ENCODE data around the gene SSTR3.
A peak's percentile ranks its signal among the peaks of the same experiment; 100 is the strongest.
"Not testable (repeated sequence)": the region's sequence is repeated elsewhere in the genome, so short reads cannot be mapped to it uniquely, and the experiment has no call there.

The SSTR3 gene

DNA sequence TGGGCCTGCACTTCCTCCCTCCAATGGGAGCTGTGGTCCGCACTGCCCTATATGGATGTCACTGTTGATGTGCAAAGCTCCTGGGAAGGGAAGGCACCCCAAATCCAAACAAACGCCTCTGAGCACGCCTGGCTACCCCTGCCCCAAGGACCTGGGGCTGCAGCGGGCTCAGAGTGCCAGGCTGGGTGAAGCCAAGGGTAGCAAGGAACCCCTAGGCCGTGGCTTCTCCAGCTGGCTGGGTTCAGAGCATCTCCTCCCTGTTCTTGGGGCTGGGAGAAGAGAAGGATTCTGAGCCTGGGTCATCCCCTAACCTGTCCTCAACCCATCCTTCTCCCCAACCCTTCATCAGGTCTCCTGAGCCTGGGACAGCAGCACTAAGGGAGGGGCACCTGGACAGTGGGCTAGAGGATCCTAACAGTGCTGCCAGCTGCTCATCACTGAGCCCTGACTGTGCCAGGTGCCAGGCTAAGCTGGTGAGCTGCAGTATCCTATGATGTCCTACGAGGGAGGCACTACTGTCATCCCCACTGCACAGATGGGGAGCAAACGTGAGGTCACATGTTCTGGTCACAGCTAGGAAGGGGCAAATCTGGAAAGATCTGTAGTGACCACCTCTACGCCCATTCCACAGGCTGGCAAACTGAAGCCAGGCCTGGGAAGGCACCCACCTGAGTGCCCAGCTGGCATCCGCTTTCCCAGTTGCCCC is 3.0 kb downstream of the SSTR3 start:
- DNase-seq, result no peak

DNA sequence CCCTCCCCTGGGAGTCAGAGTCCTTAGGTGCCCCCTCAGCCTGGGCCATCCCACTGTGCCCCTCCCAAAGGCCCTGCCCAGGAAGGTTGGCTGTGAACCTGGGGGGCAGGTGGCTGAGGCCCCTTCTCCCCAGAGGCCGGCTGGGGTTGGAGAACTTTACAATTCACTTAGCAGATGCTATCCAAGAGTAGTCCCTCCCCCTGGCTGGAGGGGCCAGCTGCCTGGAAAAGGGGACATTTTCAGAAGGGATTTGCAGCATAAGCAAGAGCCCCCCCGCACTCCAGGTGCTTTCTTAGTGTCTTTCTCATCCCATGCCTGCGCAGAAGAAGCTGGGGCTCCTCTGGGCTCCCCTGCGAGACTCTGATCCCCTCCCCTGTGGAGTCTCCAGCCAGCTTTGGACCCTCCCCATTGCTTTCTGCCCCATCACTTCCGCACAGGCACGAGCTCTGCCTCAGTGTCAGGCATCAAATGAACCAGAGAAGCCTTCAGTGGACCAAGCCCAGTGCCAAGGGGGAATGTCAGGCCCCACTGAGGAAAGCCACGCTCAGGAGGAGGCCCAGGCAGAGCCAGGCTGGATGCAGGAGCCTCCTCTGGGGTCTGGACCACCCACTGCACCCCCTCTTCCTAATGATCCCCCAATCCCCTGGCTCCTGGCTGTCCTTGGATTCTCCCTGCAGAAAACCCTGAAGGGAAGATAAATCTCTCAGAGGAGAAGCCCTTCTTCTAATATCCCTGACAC is 3.7 kb downstream of the SSTR3 start:
- no peak for DNase-seq

DNA sequence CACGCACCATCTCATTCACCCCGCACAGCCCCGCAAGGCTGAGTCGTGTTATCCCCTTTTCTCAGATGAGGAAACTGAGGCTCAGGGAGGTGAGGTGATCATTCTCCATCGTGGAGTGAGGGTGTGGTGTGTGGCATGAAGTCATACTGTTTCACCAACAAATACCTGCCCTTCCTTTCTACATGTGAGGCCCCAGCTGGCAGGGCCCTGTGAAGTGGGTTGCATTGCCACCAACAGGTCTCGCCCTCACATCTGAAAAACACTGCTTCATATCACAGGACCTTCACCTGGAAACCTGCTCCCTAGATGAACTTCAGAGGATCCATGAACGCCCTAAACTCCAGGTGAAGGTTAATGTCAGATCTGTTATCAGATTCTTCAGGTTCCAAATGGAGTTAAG is 4.3 kb downstream of the SSTR3 start:
- no peak for DNase-seq

DNA sequence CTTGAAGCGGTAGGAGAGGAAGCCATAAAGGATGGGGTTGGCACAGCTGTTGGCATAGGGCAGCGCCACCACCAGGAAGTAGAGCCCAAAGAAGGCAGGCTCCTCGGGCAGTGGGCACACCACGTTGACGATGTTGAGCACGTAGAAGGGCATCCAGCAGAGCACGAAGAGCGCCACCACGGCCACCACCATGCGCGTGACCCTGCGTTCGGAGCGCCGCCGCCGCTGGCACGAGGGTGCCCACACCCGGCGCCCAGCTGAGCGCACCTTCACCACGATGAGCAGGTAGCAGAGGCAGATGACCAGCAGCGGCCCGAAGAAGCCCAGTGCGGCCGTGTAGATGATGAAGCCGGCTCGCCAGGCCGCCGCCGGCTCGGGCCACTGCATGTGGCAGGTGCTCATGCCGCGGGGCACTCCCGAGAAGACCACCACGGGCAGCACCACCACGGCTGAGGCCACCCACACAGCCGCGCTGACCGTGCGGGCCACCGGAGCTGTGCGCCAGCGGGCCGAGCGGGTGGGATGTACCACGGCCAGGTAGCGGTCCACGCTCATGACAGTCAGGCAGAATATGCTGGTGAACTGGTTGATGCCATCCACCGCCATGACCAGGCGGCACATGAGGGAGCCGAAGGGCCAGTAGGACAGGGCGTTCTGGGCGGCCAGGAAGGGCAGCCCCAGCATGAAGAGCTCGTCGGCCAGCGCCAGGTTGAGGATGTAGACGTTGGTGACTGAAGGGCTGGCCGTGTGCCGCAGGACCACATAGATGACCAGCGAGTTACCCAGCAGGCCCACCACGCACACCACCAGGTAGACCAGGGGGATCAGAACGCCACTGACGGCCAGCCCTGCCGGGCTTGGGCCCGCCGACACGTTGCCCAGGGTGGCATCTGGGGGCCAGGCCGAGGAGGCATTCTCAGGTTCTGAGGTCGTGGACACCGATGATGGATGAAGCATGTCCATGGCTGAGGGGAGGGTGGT is 5.1 kb downstream of the SSTR3 start:
- no peak for DNase-seq

DNA sequence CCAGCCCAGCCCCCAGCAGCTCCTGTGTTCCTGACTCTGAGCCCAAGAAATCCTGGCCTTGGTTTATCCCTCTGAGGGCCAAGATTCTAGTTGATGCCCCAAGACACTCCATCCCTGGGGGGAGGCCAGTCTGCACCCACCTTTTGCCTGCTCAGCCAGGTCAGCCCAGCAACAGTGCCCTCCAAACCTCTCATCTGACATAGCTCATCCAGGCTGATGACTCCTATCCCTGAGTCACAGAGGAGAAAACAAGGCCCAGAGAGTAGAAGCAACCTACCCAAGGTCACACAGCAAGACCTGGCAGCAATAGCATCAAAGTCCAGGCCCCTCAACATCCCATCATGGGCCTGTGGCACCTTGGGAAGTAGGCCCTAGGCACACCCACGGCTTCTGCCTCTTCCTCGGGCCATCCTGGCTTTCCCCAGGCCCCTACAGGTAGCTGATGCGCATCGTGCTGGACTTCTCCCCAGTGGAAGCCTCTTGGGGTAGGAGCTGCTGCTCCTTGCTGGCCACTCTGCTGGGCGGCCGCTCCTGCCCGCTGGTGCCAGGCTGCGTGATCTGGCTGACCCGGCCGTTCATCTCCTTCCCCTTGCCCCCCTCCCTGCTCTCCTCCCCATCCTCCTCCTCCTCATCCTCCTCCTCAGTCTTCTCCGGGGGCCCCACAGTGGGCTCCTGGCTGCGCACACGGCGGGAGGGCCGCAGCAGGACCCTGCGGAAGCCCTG is 6.0 kb downstream of the SSTR3 start:
- no peak for DNase-seq

DNA sequence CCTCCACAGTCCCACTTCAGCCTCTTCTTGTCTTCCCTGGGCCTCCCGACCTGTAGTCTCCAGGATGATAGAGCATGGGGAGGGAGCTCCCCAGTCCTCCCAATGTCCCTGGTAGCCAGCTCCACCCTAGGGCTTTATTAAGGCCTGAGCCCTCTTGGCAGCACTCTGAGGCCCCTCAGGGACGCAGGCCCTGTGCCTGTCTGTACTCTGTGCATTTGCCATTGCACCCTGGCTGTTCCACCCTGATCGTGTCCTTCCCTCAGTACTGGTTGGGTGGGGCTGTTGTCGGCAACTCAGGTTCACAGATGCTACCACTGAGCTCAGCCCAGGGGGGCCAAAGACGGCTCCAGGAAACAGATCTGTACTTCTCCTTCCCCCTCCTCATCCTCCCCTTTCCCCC is 7.2 kb downstream of the SSTR3 start:
- no peak for DNase-seq

DNA sequence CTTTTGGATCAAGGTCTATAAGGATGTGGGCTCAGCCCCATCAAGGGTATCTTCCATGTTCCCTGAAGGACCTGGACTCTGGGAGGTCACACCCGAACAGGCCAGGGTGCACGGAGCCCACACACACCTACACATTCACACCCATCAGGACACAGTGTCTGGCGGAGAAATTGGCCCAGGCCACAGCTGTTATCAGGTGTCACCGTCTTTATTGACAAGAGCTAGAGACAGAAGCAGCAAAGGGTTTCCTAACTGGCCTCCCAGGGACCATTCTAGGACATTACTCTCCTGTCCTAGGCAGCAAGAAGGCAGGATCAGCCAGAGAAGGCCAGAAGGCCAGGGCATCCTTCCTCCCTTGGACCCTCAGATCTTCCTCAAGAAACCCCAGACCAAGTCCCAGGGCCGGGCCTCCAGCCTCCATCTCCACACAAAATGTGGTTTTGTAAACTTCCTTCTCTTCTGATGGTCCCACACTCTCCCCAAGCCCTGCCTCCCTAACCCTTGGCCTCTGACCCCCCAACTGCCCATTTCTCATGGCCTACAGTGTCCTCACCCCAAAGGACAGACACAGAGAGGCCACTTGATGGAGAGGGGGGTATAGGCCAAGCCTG is 8.1 kb downstream of the SSTR3 start:
- no peak for DNase-seq

DNA sequence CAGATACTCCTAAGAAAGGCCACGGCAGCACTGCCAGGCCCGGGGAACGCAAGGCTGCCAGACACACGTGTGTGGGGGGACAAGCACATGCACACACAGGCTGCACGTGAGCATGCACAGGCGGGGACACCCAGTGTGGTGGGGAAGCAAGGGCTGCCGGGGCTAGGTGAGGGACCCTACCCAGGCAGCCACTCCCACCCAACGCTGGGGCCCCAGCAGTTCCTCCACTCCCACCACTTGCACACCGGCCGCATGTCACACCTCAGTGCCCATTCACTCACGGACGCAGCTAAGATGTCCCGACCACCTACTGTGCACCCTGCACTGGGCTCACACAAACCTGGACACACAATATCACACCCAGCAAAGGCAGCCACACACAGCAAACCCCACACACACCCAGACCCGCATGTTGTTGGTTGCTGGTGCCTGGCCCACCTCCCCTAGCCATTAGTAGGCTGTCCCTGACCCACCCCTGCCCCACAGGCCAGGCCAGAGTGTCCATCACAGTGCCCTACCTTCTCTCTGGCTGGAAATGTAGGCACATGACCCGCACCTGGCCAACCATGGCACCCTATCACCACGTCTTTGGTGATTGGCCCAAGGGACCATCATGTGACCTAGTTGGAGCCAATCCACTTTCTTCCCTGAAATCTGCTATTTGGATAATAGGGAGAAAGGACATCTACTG is 8.8 kb downstream of the SSTR3 start:
- no peak for DNase-seq

DNA sequence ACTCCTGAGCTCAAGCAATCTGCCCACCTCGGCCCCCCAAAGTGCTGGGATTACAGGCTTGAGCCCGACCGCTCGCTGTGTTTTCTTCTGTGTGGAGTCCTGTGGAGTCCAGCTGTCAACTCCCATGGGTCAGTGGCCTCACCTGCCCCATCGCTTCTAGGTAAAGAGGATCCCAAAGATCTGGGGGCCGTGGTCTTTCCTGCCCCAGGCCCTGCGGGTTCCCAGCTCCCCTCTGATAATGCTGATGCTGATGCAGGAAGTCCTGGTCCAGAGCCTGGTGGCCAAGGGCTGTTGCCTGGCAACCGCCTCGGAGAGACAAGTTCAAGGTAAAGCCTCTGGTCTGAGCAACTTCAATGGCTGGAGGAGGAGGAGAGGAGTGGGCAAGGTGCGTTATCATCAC is 9.6 kb downstream of the SSTR3 start:
- no peak for DNase-seq

DNA sequence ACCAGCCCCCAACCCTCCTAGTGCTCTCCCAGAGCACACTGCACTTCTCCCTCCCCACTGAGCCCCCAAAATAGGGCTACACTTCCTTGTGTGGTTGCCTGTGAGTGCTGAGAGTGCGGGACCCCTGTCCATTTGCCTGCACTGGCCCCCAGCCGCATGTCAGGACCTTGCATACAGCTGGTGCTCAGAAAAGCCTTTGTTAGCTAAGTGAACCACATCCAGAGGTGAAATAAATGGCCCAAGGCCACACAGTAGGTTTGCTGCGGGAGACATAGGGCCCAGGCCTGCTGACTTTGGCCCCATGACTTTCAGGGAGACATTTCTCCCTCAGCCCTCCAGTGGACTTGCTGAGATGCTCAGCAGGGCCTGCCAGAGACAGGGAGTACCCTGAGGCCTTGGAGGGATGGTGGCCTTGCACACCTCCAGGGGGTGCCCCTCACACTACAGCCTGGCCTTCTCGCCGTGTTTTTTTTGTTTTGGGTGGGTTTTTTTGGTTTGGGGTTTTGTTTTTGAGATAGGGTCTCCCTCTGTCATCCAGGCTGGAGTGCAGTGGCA is 10.2 kb downstream of the SSTR3 start:
- DNase-seq, result no peak

DNA sequence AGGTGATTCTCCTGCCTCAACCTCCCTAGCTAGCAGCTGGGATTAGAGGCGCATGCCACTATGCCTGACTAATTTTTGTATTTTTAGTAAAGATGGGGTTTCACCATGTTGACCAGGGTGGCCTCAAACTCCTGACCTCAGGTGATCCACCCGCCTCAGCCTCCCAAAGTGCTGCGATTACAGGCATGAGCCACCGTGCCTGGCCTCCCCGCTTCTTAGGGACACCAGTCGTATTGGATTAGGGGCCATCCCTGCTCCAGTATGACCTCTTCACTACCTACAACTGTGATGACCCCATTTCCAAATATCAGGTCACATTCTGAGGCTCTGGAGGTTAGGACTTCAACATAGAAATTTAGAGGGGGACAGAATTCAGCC is 10.8 kb downstream of the SSTR3 start:
- DNase-seq, result not testable (repeated sequence)

DNA sequence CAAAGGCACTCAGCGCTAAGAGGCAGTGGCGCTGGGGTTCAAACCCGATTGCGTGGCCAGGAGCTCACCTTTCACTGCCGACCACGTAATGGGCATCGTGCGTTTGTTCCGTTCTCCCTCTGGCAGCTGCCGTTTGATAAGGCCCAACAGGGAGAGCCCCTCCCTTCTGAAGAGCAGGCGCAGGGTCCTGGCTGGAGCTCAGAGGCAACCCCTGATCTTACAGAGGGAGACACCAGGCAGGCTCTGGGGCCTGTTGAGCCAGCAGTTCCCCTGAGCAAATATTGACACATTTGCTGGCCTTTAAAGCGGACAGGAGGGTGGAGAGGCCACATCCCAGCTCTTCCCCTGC is 12.5 kb downstream of the SSTR3 start:
- no peak for DNase-seq

DNA sequence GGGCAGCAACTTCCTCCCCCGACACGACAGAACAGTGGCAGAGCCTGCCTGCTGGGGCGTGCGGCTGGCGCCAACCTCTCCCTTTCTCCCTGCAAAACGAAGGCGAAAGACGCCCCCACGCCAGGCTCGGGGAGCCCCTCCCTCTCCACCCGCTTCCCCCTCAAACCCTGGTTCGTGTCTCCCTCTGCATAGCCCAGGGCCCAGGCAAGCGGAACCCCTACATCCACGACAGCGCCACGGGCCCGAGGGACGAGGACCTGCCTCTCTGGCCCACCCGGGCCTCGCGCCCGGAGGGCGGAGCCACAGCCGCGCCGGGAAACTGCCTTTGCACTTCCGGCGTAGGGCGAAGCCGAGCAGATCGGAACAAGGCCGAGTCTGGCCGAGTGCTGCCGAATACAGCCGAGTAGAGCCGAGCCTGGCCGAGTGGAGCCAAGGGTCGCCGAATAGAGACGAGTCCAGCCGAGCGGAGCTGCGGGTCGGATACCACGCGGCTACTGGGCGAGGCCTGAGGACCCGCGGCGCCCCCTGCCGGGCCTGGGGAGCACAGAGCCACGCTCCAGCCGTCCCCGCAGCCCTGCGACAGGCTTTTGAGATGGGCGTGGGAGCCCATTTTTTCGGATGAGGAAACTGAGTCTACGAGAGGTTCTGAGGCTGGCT is 13.0 kb downstream of the SSTR3 start:
- peak; percentile 100 for DNase-seq

DNA sequence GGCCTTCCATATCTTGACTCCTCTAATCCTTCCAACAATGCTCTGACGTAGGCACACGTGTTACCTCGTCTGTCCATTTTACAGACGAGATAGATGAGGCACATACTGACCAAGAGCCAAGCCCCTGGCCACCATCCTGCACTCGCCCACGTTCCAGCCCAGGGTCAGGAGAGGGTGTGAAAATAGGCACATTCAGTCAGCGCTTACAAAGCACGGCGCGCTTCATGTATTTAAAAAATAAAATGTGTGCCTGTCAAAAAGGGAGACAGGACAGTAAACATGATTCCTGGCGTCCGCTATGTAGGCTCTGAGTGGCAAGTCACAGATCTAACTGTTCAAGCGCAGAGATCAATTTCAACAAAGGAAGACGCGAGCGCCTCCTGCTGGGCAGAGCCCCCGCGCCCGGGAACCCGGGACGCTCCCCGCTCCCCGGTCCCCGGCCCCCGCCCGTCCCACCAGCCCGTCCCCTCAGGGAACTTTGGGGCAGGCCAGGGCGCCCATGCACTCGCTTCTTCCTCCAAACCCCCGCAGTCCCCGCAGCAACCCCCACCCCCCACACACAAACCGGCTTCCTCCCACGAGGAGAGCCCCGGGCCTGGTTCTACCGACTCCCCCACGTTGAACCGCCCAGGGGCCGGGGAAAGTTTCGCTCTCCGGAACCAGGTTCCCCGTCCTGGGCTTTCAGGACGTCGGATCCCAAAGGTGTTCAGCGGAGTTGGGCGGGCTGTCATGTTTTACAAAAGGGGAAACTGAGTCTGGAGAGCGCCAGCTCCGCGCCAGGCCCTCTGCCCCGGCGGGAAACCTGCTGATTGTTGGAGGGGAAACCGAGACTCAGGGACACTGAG is 13.8 kb downstream of the SSTR3 start:
- DNase-seq, result peak; percentile 90

DNA sequence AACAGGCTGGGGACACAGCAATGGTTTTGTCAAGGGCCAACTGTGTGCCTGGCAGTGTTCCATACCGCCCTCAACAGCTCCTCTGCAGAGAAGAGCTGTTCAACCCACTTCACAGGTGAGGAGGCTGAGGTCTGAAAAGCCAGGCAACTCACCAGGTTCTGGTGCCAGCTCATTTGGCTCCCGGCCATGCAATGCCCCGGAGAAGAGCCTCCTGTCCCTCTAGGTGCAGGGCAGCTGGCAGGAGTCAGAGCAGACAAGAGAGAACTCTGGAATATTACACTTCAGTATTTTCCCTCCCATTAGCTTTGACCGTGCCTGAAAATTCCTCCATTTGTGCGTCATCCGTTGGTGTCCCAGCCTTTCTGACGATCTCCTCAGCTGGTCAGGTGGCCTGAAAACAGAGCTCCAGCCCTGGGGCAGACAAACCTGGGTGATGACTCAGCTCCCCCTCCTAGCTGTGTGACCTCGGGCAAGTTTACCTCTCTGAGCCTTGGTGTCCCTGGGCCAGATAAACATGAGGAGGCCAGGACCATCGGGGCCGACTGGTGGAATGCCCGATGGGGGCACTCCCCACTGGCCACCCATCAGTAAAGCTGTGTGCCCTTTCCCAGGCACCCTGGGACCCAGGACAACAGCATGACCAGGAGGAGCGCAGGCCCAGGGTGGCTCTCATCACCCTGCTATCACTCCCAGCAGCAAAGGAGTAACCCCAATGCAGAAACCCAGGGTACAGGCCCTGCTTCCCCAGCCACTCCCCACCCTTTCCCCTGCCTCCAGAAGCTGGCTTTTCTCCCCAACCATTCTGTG is 14.6 kb downstream of the SSTR3 start:
- peak; percentile 60 for DNase-seq

DNA sequence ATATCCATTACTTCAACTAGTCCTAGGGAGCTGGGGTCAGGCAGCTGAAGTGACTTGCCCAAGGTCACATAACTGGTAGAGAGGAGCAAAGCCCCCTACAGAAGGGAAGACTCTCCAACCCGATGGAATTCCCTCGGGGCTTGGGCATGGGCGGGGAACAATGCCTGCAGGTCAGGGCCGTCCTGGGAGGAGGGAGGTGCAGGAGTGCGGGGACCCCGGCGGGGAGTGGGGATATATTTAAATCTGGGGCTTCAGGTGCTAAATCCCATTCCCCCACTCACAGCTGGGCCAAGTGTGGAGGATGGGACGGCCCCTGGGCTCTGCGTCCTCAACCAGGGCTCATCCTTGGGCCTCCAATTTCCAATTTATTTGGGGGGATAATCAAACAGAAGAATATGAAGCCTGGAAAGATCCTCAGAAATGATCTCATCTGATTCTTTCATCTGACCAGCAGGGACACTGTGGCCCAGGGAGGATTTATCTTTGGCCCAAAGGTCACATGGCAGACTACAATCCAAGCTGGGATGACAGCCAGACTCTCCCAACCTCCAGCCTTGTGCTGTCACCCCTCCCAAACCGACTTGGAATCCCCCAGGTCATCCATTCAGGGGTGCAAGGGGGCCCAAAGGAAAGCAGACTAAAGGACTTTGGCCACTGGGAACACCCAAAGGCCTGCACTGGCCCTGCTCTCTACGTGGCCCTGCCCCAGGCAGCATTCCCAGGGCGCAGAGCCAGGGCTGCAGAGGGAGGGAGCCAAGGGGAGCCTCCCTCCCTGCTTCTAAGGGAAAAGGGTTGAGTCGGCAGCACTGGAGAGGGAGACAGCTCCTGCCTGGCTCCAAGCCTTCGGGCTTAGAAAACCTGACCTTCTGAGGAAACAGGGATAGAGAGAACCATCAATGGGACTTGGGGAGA is 15.5 kb downstream of the SSTR3 start:
- peak; percentile 87 for DNase-seq

DNA sequence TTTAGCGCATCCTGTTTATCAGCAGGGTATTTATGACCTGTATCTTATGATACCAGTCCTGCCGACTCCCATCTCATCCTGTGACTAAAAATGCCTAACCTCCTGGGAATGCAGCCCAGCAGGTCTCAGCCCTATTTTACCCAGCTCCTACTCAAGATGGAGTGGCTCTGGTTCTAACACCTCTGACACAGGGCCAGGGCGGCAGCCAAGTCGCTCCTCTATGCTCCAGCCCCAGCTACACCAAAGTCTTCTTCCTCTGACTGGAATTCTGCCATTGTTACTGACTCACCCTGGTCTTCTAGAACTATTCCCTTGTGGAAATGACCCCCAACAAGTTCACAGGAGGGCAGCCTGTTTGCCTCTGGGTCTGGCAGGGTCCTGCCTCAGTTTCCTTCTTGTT is 16.4 kb downstream of the SSTR3 start:
- no peak for DNase-seq

DNA sequence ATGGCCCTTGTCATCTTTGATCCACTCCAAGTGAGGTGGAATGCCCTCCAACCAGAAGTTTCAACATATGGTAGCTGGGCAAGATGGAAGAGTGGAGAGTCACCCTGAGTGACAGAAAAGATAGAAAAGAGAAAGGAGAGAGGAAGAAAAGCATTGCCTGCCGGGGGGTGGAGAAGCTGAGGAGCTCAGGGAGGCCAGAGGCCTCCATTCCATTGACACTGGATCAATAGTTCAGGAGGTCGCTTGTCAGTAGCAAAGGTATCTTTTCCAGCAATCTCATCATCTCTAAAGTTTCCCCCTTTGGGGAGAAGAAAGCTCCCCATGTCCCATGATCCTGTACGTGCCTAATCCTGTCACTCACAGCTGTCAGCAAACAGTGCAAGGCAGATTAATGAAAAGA is 17.5 kb downstream of the SSTR3 start:
- DNase-seq, result no peak

Data from femur (tissue), 1 donor.